Measurements from ENCODE around the gene AKR1B1. TPM values are rescaled to one million over a fixed set of nuclear protein-coding genes. Genes with fewer than 3 reads are reported as not detected.

AKR1B1 gene
- total and polyA plus RNA-seq, 2 of the 4 experiments (the other 2 are of a cell fraction): 90.9 to 201 TPM

GRCh38 chr7:134468054-134468453 is 9.2 kb upstream of the AKR1B1 start:
- Histone ChIP-seq H3K4ac (ENCODE audit: low read depth, low read length) (no peak overlapping the region), H2BK15ac (ENCODE audit: low read depth, low read length) (no peak overlapping the region), H3K4me3 (ENCODE audit: insufficient read depth, low read depth, low read length) (no peak overlapping the region), H3K27ac (ENCODE audit: insufficient read depth, low read length) (no peak overlapping the region), H2AK5ac (ENCODE audit: low read depth, low read length) (no peak overlapping the region), H3K9me3 (ENCODE audit: control insufficient read depth, insufficient read depth, low read length) (peaks cover 8% of the 10 kb centered on the region), H3K9ac (ENCODE audit: low read depth, low read length) (no peak overlapping the region), H2BK5ac (ENCODE audit: low read depth, low read length, poor library complexity, severe bottlenecking) (no peak overlapping the region), H3K23ac (ENCODE audit: low read depth, low read length) (no peak overlapping the region), H3K79me1 (ENCODE audit: low read depth in 1 of 2, low read length in 2 of 2) (no peaks in the 10 kb centered on the region), H3K18ac (ENCODE audit: low read depth, low read length) (no peak overlapping the region), H3K14ac (replicated peaks; ENCODE audit: low read depth, low read length) (no peak overlapping the region), H3K9me1 (ENCODE audit: insufficient read depth, low read length) (peaks cover 9% of the 10 kb centered on the region; the same call in 1 of the 2 replicates), H3K4me2 (ENCODE audit: low read depth, low read length) (no peak overlapping the region), H3K4me1 (ENCODE audit: control insufficient read depth, insufficient read depth, low read length) (no peaks in the 10 kb centered on the region; the same call in 1 of the 2 replicates), H4K8ac (ENCODE audit: low read depth in 2 of 2, low read length in 2 of 2) (no peak overlapping the region), H2BK120ac (ENCODE audit: low read depth, low read length) (no peak overlapping the region), H4K91ac (ENCODE audit: insufficient read depth, low read depth, low read length) (no peak overlapping the region), H2AFZ (replicated peaks; ENCODE audit: low read length, poor library complexity) (no peak overlapping the region), H3K56ac (ENCODE audit: extremely low read depth, insufficient read depth, low read length) (no peak overlapping the region), H3K27me3 (ENCODE audit: control insufficient read depth, insufficient read depth, low read length) (no peaks in the 10 kb centered on the region), H4K20me1 (ENCODE audit: insufficient read depth, low read length) (no peaks in the 10 kb centered on the region), H4K5ac (ENCODE audit: low read depth, low read length) (no peak overlapping the region), H2AK9ac (replicated peaks; ENCODE audit: low read depth, low read length, poor library complexity) (no peak overlapping the region), H2BK20ac (ENCODE audit: low read depth, low read length) (no peak overlapping the region), H3K36me3 (ENCODE audit: control insufficient read depth, insufficient read depth, low read length) (no peaks in the 10 kb centered on the region)
- BruUV-seq (replicated peaks): no TSS peak
- 50% methylated on average over 1 of the region's 6 CpGs; no CpG with 5 or more reads in 1 of the 2 experiments for WGBS, 2 experiments (ENCODE audit: extremely low coverage in 2 of 2, insufficient read length in 1 of 2)
- CTCF ChIA-PET: no interaction called here
- dilution Hi-C loops (cut with HindIII; ENCODE audit: low sequenced_read_pairs, unreplicated experiment) (no loop called here), in situ Hi-C loops (cut with MboI; ENCODE audit: low sequenced_read_pairs) (no loop called here), intact Hi-C loops (cut with micrococcal nuclease) (no loop called here)
- DNase-seq (no peak), ATAC-seq (ENCODE audit: low read depth) (no peak)
- TF ChIP-seq USF2 (IDR thresholded peaks at IDR 0.05; ENCODE audit: low read depth, low read length) (no peak), POLR2A (IDR thresholded peaks at IDR 0.05; ENCODE audit: low read depth, low read length) (no peak), BHLHE40 (IDR thresholded peaks at IDR 0.05; ENCODE audit: low read depth, low read length) (no peak), NFE2L2 (IDR thresholded peaks at IDR 0.05; ENCODE audit: low read depth, low read length) (no peak), RAD21 (IDR thresholded peaks at IDR 0.05; ENCODE audit: low read length) (no peak), MAZ (IDR thresholded peaks at IDR 0.05; ENCODE audit: borderline replicate concordance, low read depth, low read length) (no peak), MXI1 (IDR thresholded peaks at IDR 0.05; ENCODE audit: borderline replicate concordance, low read depth, low read length) (no peak), MAFK (IDR thresholded peaks at IDR 0.05; ENCODE audit: low read depth, low read length) (no peak)
- POLR2A ChIA-PET (ENCODE audit: unreplicated experiment): no interaction called here

Data from IMR-90 (cell line).